HT-29 (cell line): Measurements from ENCODE around the gene EXOC4. TPM values are rescaled to one million over a fixed set of nuclear protein-coding genes. Genes with fewer than 3 reads are reported as not detected.

Experiments used
- DNase-seq: peaks from one replicate; pipeline ENCODE4 v3.0.0-alpha.2; 2015; ENCODE audit warnings: low spot score
- total RNA-seq: library from RNA; depleted of rRNA; stranded (reverse); fragments of >200 nt; shearing (Covaris generic); gene quantifications from 2 replicates; pipeline ENCODE4 v1.2.3, GENCODE V29; 2014

EXOC4 gene
- total RNA-seq, 1 experiment from 2014 or later = 59.8 TPM

- DNase-seq = no peak
Observed at GRCh38 chr7:133428326-133428725, 175.4 kb downstream of the EXOC4 start.

GRCh38 chr7:133428876-133429275 lies 176.0 kb downstream of the EXOC4 start:
- DNase-seq = no peak

DNA sequence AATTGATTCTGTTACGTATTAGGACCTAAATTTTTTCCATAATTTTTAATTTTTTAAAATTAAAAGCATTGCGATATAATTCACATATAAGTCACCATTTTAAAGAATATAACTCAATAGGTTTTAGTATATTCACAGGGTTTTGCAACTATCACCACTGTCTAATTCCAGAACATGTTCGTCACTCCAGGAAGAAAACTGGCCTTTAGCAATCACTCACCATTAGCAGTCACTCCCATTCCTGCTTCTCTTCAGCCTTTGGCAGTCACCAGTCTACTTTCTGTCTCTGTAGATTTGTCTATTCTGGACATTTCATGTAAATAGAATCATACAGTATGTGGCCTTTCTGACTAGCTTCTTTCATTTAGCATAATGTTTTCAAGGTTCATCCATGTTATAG lies 176.5 kb downstream of the EXOC4 start:
- no peak for DNase-seq

DNA sequence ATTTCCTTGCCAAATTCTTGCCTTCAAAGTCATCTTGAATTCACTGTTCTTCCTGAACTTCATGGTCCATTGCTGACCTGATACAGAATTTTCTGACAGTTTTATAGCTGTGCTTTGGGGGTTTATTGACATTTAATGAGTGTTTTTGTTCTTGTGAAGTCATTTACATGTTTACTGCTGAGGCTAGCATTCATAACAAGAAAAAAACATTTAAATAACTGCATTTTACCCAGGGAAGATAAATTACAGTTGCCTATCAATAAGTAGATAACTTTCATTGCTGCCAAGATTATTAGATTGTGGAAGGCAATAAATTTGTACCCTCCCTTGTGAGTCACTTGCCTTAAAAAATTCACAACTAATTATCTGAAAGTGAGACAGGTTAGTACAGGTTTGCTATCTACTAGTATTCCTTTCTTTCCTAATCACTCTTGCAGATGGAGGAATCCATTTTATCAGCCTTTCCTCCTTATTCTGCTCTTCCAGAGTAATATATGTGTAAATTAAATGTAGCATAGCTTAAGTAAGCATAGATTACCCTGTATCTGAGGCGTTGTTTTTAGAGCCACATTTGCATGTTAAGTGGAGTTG lies 178.4 kb downstream of the EXOC4 start:
- DNase-seq = peak; percentile 14

- no peak for DNase-seq
Observed at GRCh38 chr7:133433165-133433812, 180.4 kb downstream of the EXOC4 start.

GRCh38 chr7:133434246-133434865 lies 181.5 kb downstream of the EXOC4 start:
- DNase-seq = peak; percentile 39

DNA sequence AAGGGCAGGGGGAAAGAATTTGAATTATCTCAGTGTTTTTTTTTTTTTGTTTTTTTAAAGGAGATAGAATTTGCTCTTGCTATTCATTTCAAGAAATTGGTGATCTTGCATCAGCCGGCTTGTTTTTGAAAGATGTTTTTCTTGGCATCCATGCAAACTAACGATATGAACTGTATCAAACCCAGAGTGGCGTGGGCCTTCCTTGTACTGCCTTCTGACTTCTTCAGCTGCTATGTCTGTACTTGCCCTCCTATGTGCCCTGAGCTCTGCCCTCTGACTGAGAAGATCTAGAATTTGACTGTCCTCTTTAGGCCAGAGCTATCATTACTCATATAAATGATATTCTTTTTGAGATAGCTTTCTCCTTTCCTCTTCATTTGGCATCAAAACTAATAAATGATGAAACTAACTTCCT lies 183.1 kb downstream of the EXOC4 start:
- no peak for DNase-seq

- no peak for DNase-seq
Observed at GRCh38 chr7:133437544-133437943, 184.7 kb downstream of the EXOC4 start.

DNA sequence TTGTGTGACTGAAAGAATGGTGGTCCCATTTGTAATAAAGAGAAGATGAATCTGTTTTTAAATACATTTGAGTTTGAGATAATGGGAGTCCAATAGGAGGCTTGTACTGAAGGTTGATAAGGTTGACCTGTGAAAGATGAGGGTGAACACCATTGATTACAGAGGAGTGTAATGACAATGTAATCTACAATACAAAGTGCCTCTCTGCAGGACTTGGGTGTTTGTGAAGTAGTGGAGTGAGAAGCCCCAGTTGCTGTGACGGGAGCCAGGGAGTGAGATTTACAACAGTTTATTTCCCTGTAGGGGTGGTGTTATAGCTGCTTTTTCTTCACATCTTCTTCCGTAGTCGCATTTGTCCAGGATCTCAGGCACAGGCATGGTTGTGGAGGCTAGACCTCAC lies 189.9 kb downstream of the EXOC4 start:
- no peak for DNase-seq

DNA sequence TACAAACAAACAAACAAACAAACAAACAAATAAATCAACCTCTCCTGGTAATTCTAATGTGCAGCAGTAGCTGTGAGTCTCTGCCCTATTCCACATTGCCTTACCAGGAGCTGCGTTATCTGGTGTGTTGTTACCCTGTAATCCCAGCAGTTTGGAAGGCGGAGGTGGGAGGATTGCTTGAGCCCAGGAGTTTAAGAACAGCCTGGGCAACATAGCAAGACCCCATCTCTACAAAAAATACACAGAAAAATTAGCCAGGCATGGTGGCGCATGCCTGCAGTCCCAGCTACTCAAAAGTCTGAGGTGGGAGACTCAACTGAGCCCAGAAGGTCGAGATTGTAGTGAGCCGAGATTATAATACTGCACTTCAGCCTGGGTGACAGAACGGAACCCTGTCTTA lies 192.7 kb downstream of the EXOC4 start:
- DNase-seq = no peak

- DNase-seq = no peak
Observed at GRCh38 chr7:133448012-133448411, 195.1 kb downstream of the EXOC4 start.

DNA sequence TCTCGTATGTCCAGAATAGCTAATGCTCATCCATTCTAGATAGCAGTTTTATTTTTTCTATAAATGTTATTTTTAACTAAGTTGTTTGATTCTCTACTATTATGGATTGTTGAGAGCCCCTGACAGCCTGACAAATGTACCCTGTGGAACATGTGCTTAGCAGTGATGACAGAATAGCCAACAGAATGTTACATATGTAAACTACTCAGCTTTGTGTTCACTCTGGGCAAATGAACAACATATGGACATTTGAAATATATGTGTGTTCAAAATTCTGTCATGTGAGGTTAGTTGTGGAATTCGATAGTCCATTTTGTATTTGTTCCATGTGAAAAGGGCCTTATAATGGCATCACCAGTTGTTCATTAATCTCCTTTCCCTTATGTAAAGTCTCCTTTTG lies 199.7 kb downstream of the EXOC4 start:
- DNase-seq = no peak

- DNase-seq = no peak
Observed at GRCh38 chr7:133458688-133459087, 205.8 kb downstream of the EXOC4 start.

- no peak for DNase-seq
Observed at GRCh38 chr7:133461421-133461820, 208.5 kb downstream of the EXOC4 start.

DNA sequence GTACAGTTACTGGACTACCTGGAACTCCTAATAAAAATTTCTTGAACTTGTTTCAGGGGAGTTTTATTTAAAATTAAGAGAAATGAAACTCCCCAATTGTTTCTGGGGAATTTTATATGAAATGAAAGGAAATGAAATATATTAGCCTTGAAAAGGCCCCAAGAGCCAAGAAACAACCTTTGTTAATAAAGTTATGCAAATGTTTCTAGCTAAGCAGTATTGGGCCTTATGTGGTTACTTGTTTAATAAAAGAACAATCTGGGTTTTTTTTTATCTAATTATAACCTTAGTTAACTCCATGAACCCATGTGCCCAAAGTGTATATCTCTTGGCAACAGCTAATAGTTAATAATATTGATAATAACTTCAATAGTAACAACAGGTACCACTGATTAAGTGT lies 222.8 kb downstream of the EXOC4 start:
- DNase-seq = no peak

- DNase-seq = no peak
Observed at GRCh38 chr7:133477791-133478190, 224.9 kb downstream of the EXOC4 start.

DNA sequence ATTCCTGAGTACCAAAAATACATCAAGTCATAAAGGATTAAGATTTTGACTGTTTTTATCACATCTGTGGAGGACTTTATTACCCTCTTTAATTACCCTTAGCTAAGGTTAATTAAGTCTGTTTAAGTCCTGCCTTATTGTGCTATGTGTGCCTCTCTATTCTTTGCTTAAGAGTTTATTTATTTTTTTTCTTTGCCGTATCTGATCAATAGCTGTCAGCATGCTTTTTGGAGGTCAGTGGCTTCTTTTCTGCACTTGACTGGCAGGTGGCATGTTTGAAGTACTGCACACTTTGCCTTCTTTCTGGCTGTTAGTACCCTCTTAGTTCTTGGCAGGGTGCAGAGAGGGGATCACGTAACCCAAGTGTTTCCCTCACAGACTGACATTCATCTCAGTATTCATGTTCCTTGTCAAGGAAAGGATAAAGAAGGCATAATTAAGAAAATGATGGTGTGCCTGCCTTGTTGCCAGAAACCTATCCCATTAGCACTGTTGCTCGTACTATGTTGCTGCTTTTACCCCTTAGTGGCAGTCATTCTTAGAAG lies 225.8 kb downstream of the EXOC4 start:
- DNase-seq = no peak

DNA sequence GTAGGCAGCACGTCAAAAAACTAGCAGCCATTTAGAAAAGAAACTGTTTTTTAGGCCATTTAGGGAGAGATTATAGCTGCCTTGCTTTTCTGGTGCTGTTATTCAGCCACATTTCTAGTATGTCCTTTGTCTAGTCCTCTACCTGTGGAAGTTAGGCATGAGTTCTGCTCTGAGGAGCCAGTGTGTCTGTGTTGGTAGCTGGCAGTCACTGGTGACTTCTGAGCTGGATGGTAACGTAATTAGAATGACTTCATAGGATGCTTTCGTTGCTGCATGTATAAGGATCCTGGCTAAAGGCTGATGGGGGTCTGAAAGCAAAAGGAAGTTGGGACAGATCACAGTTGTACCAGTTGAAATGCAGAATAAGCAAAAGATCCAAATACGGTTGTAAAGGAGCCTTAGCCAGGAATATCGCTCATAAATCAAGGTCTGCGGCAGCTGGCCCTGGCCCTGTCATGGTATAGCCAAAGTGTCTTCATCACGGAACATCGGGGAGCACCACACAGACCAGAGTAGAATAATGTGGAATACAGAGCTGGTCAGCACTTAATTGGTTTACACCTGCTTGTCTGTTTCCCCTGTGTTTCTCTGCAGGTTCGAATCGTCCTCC lies 226.7 kb downstream of the EXOC4 start:
- DNase-seq = no peak

GRCh38 chr7:133480868-133481267 lies 228.0 kb downstream of the EXOC4 start:
- DNase-seq = no peak

DNA sequence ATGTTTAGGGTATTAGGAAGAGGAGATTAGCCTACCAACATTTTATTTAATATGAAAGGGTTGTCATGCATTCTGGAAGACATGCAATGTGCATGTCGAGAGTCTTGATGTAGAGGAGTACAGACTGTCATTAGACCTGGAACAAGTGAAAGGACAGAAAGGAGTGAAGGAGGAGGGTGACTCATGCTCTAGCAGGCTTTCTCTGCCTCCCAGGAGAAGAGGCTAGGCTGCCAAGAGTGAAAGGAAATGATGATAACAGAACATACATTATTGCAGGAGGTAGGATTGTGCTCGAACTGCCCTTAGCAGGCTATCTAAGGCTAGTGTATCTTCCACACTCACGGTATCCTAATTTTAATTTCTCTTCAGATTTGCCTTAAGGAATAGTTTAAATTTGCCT lies 228.8 kb downstream of the EXOC4 start:
- no peak for DNase-seq

DNA sequence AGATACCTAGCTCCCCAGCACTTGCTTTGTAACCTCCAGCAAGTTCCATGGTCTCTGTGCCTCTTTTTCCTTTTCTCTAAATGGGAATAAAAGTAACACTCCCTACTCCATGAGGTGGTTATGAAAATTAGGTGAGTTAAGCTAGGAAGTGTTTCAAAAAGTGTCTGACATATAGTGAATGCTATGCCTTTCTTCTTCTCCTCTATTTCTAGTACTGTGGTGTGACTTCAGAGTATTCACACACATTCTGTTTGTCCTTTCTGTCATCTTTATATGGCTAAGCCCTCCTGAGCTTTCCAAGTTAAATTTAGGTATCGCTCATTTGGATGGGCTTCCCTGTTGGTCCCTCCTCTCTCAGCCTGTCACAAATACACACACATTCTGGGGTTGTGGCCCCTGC lies 229.7 kb downstream of the EXOC4 start:
- no peak for DNase-seq

DNA sequence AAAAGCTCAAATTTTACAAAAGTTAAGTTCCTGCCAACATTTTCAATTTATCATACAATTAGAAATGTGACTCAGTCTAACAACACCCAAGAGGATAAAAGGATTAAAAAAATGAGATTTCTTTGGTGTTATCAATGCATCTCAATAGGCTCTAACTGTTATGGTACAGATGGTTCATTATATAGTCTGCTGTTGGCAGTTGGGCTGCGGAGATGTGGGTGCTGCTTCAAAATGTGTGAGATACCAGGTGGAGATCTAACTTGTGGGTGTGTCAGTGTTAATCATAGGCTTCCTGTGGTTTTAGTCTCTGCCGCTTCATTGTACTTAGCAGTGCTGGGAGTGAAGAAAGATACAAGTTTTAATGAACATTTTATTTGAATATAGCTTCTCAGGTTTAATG lies 231.2 kb downstream of the EXOC4 start:
- DNase-seq = no peak

- DNase-seq = no peak
Observed at GRCh38 chr7:133489906-133490305, 237.0 kb downstream of the EXOC4 start.
